RWPE2 (cell line): Measurements from ENCODE around the gene NET1.
"Not testable (repeated sequence)": the region's sequence is repeated elsewhere in the genome, so short reads cannot be mapped to it uniquely, and the experiment has no call there.

Source experiments
- ATAC-seq: fragments of 200-7000 bp; cut with Tn5 transposase; 3 replicates; pipeline ENCODE4 v1.9.1; 2021; ENCODE audit warnings: low read depth
- DNase-seq: peaks from one replicate; pipeline ENCODE4 v3.0.0-alpha.2; 2020; ENCODE audit warnings: low spot score
- H3K27ac ChIP-seq: fragments of 450-650 bp; 2 replicates; pipeline ENCODE4 v1.5.1; 2017; ENCODE audit warnings: mild to moderate bottlenecking; ENCODE audit not compliant: poor library complexity, severe bottlenecking
- H3K27me3 ChIP-seq: fragments of 250-450 bp; sonication (Bioruptor Pico); 2 replicates; pipeline ENCODE4 v1.5.1; 2021; ENCODE audit warnings: mild to moderate bottlenecking, moderate library complexity; ENCODE audit not compliant: insufficient read depth, poor library complexity, severe bottlenecking
- H3K36me3 ChIP-seq: fragments of 250-450 bp; sonication (Bioruptor Pico); 2 replicates; pipeline ENCODE4 v1.5.1; 2020; ENCODE audit warnings: low read depth, mild to moderate bottlenecking, moderate library complexity
- H3K4me1 ChIP-seq: fragments of 250-450 bp; sonication (Bioruptor Pico); 2 replicates; pipeline ENCODE4 v1.5.1; 2021; ENCODE audit warnings: mild to moderate bottlenecking, moderate library complexity; ENCODE audit not compliant: insufficient read depth, poor library complexity, severe bottlenecking
- H3K4me3 ChIP-seq: fragments of 250-450 bp; sonication (Bioruptor Pico); 2 replicates; pipeline ENCODE4 v1.5.1; 2021; ENCODE audit warnings: mild to moderate bottlenecking, moderate library complexity; ENCODE audit not compliant: severe bottlenecking
- H3K9me3 ChIP-seq: fragments of 250-450 bp; sonication (Bioruptor Pico); 2 replicates; pipeline ENCODE4 v1.5.1; 2021; ENCODE audit warnings: mild to moderate bottlenecking, moderate library complexity; ENCODE audit not compliant: severe bottlenecking
- CTCF ChIP-seq: fragments of 450-650 bp; IDR thresholded peaks from one replicate; pipeline ENCODE4 v1.5.1; 2017; ENCODE audit warnings: mild to moderate bottlenecking, moderate library complexity; ENCODE audit not compliant: poor library complexity, severe bottlenecking

Gene NET1

DNA sequence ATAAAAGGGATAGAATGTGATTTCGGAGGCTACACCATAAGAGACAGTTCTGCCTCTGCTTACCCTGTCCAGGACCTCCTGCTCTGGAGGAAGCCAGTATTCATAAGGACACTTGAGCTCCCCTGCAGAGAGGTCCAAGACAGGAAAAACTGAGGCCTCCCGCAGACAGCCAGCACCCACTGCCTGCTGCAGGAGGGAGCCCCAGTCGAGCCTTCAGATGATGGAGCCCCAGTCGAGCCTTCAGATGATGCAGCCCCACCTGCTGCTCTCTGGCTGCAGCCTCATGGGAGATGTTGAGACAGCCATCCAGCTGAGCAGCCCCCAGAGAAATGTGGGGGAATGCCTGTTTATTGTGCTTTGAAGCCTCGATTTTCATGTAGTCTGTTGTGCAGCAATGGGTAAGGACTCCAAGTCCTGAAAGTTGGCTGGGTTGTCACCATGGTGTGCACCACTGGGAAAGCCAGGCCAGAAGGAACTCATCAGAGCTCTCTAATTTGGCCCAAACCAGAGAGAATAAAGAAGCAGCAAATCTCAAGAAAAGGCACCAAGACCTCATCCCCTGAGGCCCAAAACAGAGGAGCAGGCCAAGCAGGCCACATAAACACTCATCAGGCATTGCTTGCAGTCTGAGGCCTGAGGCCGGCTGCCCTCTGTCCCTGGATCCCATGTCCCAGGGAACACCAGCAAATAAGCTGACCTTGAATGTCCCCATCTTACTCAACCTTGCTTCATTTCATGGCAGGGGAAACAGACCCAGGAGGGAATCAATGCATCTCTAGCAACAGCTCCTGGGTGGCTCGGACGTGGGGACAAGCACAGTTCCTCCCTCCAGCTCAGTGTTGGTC lies 56.1 kb downstream of the NET1 start:
- H3K36me3 ChIP-seq: no peaks in the 10 kb centered on the region
- peak overlapping the region; percentile 82 for H3K27ac ChIP-seq
- no peak for TF ChIP-seq CTCF
- H3K27me3 ChIP-seq: no peaks in the 10 kb centered on the region
- DNase-seq (no peak), ATAC-seq (no peak)
- H3K4me1 ChIP-seq: peaks cover 19% of the 10 kb centered on the region
- H3K9me3 ChIP-seq: peaks cover 2% of the 10 kb centered on the region
- H3K4me3 ChIP-seq: no peak overlapping the region

GRCh38 chr10:5469353-5470061 lies 57.1 kb downstream of the NET1 start:
- no peak for TF ChIP-seq CTCF
- no peak for DNase-seq
- H3K4me1 ChIP-seq: peaks cover 19% of the 10 kb centered on the region

GRCh38 chr10:5470062-5470751 lies 57.9 kb downstream of the NET1 start:
- peaks cover 19% of the 10 kb centered on the region for H3K4me1 ChIP-seq
- no peaks in the 10 kb centered on the region for H3K36me3 ChIP-seq
- H3K9me3 ChIP-seq: peaks cover 2% of the 10 kb centered on the region
- no peak for ATAC-seq
- H3K4me3 ChIP-seq: no peak overlapping the region
- no peak for TF ChIP-seq CTCF
- H3K27ac ChIP-seq: no peak overlapping the region
- no peaks in the 10 kb centered on the region for H3K27me3 ChIP-seq
- no peak for DNase-seq

More at GRCh38 chr10:5469353-5470061, 57.1 kb downstream of the NET1 start:
- Histone ChIP-seq H3K27ac (no peak overlapping the region), H3K9me3 (peaks cover 2% of the 10 kb centered on the region), H3K4me3 (no peak overlapping the region), H3K27me3 (no peaks in the 10 kb centered on the region), H3K36me3 (no peaks in the 10 kb centered on the region)
- no peak for ATAC-seq

DNA sequence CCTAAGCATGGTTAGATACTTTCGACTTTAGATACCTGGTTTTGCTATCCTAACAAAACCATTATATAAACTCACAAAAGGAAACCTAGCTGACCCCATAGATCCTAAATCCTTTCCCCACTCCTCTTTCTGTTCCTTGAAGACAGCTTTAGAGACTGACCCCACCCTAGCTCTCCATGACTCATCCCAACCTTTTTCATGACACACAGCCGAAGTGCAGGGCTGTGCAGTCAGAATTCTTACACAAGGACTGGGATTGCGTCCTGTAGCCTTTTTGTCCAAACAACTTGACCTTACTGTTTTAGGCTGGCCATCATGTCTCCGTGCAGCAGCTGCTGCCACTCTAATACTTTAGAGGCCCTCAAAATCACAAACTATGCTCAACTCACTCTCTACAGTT lies 62.3 kb downstream of the NET1 start:
- H3K27ac ChIP-seq, H3K4me1 ChIP-seq, ATAC-seq, H3K36me3 ChIP-seq, H3K27me3 ChIP-seq, DNase-seq, H3K4me3 ChIP-seq, H3K9me3 ChIP-seq: not testable (repeated sequence)

DNA sequence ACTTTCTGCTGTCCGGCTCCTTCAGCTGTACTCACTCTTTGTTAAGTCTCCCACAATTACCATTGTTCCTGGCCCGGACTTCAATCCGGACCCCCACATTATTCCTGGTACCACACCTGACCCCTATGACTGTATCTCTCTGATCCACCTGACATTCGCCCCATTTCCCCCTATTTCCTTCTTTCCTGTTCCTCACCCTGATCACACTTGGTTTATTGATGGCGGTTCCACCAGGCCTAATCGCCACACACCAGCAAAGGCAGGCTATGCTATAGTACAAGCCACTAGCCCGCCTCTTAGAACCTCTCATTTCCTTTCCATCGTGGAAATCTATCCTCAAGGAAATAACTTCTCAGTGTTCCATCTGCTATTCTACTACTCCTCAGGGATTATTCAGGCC lies 62.7 kb downstream of the NET1 start:
- not testable (repeated sequence) for H3K27ac ChIP-seq, H3K27me3 ChIP-seq, H3K4me1 ChIP-seq, H3K9me3 ChIP-seq, H3K36me3 ChIP-seq, ATAC-seq, DNase-seq, H3K4me3 ChIP-seq

- not testable (repeated sequence) for DNase-seq, H3K27me3 ChIP-seq, H3K9me3 ChIP-seq, H3K36me3 ChIP-seq, H3K27ac ChIP-seq, H3K4me3 ChIP-seq, ATAC-seq, H3K4me1 ChIP-seq
Measured at GRCh38 chr10:5475974-5476807, 63.8 kb downstream of the NET1 start.
